HG03457 (cell line): ENCODE results near the gene SGMS1.
"Not testable (repeated sequence)": the region's sequence is repeated elsewhere in the genome, so short reads cannot be mapped to it uniquely, and the experiment has no call there.

Source experiments
- ATAC-seq: cut with Tn5 transposase; IDR thresholded peaks from one replicate; pipeline ENCODE4 v1.9.1; 2021; ENCODE audit warnings: moderate number of reproducible peaks; ENCODE audit not compliant: unreplicated experiment

The SGMS1 gene

GRCh38 chr10:50582766-50583762 is 40.7 kb downstream of the SGMS1 start:
- ATAC-seq: no peak

DNA sequence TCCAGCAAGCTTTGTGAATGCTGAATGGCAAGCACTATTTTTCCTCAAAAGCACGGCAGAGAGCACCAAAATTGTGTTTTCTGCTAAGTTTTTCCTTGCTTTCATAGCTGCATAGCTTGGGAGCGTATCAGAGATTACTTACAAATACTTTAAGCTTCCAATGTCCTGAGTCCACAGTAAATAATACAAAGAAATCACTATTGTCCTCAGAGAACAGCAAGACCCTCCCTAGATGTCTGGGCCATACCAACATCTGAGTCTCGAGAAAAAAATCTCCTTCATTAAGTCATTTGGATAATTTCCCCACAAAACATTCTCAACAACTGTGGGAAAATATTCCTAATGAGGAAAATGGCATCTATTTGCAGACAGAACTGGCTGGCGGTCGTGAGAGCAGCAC is 41.7 kb downstream of the SGMS1 start:
- no peak for ATAC-seq

DNA sequence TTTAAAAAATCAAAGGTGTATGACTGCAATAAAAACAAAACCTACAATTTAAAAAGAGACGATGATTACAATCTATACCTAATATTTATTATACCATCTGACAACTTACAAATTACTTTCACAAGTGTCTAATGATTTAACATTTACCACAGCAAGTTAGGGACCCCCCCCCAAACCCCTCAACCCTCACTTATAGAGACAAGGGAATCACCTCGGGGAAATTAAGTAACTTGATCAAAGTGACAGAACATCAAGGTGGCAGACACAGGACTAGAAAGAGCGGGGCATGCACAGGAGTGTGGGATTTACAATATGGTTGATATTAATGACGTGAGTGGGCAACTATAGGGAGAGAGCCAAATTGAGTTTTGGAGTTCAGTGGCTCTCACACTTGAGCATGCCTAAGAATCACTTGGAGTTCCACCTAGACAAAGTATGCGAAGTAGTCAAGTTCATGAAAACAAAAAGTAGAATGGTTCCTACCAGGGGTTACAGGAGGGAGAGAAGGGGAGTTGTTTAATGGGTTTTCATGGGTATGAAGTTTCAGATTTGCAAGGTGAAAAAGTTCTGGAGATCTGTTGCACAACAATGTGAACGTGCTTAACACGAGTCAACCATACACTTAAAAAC is 43.4 kb downstream of the SGMS1 start:
- no peak for ATAC-seq

DNA sequence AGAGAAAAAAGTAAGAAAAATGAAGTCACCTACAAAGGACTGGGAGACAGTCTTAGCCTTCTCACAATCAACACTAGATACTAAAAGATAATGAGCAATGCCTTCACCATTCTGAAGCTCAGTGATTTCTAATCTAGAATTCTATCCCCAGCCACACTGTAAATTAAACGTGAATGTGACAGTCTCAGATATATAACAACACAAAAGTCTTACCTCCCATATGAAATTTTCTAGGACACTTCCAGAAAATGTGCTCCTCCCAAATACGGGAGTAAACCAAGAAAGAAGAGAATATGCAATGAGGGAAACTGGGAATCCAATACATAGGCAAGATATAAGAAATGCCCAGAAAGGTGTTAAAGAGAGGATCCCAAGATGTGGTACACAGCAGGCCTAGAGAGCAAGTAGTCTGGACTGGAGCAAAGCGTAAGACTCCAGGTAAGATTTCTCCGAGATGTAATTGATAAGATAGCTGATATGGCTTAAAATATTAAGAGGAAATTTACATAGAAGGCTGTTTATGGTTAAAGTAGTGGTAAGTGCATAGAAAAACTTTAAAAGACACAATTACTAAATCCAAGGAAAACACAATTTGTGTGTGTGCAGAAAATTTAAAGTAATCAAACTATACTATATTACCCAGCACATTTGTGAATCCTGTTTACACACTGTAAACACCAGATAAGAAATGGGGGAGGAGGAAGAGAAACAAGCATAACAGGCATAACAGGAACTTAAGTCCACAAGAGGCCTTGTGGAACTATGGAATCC is 44.1 kb downstream of the SGMS1 start:
- ATAC-seq: no peak

- ATAC-seq: no peak
Observed at GRCh38 chr10:50578949-50579348, 44.8 kb downstream of the SGMS1 start.

DNA sequence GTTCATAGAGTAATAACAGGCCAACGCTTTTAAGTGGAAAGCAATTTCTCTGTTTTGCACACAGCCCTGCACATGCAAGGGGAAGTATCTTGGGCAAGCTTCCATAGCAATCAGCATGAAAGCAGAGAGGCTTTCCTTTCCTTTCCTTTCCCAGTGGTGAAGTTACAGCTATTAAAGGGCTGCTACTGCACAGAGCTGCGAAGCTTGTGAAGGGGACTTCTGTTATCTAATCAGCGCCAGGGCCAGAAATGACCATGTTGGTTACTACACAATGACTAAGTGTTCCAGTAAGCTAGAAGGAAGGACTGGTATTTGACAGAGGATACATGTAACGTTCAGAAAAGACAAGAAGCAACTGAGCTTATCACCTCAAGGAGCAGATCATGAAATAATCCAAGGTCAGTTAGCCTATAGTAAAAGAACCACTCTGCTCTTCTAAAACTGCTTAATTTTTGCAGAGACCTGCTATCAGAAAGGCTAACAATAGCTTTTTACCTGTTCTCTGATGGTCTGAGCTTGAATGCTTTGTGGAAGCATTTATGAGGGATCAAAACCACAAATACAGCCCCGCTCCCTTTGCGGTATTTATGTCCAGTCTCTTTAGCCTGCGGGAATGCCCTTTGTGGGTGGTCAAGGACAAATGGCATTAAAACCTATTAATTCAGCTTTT is 45.9 kb downstream of the SGMS1 start:
- no peak for ATAC-seq

DNA sequence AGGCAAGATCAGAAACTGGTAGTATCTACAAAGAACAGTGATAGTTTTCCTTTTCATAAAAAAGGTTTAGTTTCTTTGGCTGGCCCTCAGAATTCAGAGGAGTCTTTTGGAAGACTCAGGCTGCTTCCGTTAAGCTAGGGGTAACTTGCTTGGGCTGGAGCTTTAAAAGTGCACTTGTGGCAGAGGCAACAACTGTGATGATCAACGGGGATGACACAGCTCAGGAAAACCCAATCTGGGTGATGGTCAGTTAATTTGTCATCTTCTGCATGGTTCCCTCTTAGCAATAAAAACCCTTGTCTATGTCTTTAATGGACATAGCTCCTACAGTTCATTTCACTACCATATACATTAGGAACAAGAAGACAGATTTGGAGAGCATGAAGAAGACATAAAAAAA is 46.7 kb downstream of the SGMS1 start:
- ATAC-seq: no peak

GRCh38 chr10:50576245-50576815 is 47.4 kb downstream of the SGMS1 start:
- ATAC-seq: no peak

DNA sequence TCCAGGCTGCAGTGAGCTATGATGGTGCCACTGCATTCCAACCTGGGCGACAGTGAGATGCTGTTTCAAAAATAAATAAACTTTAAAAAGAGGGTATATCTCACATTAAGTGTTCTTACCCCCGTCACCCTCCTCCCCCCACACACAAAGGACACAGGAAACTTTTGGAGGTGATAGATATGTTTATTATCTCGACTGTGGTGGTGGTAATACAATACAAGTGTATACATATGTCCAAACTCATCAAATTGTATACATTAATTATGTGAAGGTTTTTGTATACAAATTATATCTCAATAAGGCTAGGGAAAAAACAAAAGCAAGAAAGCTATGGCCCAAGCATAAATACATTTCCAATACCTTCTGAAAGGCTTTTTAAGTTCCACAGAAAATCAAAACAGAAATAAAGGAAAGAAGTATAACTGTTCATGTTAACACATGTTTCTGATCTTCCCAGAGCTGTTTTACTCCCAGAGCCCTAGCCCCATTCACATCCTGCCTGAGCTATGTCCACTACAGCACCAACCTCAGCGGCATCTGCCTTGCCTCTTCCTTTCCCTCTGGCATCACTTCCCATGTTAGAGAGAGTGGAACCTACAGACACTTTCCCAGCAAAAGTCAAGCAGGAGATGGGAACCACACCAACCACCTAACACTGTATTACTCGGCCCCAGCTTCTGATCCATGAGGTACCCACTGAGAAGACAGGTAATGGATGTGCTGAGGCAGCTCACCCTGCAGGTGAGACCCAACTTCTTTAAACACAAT is 48.1 kb downstream of the SGMS1 start:
- no peak for ATAC-seq

- no peak for ATAC-seq
Observed at GRCh38 chr10:50574931-50575330, 48.8 kb downstream of the SGMS1 start.

DNA sequence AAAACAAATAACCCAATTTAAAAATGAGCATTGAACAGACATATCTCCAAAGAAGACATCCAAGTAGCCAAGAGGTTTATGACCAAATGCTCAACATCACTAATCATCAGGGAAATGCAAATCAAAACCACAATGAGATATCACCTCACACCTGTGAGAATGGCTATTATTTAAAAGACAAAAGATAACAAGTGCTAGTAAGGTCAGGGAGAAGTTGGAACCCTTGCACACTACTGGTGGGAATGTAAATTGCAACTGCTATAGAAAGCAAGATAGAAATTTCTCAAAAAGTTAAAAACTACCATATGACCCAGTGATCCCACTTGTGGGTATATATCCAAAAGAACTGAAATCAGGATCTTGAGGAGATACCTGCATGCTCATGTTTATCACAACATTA is 49.5 kb downstream of the SGMS1 start:
- ATAC-seq: no peak

GRCh38 chr10:50572017-50572491 is 51.7 kb downstream of the SGMS1 start:
- ATAC-seq: no peak

GRCh38 chr10:50568750-50569149 is 55.0 kb downstream of the SGMS1 start:
- not testable (repeated sequence) for ATAC-seq

- ATAC-seq: no peak
Observed at GRCh38 chr10:50567384-50567783, 56.4 kb downstream of the SGMS1 start.

DNA sequence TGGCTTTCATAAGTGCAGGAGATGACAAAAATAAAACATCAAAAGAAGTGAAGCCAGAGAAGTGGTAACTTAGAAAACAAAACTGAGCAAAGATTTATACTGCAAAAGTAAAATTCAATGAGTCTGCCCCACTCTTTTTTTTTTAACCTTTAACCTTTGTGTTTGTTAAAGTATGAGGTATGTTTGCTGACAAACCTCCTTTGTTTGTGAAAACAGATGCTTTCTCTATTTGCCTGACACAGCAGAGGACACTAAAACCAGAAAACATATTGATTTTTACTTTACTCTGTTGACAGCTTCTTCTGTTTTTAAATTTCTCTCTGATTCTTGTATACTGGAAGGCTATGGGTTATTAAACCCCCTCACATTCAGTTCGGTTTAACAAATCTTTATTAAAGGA is 57.6 kb downstream of the SGMS1 start:
- ATAC-seq: no peak

GRCh38 chr10:50565301-50566083 is 58.3 kb downstream of the SGMS1 start:
- no peak for ATAC-seq

DNA sequence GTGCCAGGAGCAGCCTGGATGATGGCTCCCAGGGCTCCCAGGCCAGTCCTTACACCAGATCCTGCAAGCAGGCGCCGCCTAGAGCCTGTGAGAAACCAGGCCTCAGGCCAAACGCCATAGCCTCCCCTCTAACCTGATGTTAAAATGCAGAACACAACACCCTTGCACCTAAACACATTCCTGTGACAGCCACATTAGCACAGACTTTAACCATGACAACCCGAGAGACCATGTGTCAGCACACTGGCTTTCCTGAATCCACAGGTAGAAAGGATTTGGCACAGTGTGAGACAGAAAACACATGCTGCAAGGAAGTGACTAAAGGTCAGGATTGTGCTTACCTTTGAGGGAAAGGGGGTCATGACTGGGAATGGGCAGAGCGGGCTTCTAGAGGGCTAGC is 59.9 kb downstream of the SGMS1 start:
- no peak for ATAC-seq

- ATAC-seq: no peak
Observed at GRCh38 chr10:50561816-50562215, 61.9 kb downstream of the SGMS1 start.

DNA sequence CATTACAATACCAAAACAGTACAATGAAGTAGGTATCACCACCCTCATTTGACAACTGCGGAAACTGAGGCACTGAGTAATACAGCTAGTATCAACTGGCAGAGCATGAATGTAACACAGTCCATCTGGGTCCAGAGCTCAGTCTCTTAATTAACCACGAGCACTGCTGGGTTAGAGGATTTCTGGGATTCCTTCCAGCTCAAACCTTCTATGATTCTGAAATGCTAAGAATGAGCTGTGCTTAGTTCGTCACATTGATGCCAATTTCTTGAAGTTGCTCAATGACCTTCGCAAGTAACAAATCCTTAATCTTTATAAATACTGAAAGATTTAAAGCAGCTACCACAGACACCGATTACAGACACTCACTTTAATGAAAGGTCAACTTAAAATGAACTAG is 62.5 kb downstream of the SGMS1 start:
- ATAC-seq: no peak
